HG03439 (cell line): Measurements from ENCODE around the gene CNTN5.
"Not testable (repeated sequence)": the region's sequence is repeated elsewhere in the genome, so short reads cannot be mapped to it uniquely, and the experiment has no call there.

Experiments
- ATAC-seq: cut with Tn5 transposase; IDR thresholded peaks from one replicate; pipeline ENCODE4 v1.9.1; 2021; ENCODE audit warnings: mild to moderate bottlenecking, moderate library complexity; ENCODE audit not compliant: unreplicated experiment

CNTN5 gene

DNA sequence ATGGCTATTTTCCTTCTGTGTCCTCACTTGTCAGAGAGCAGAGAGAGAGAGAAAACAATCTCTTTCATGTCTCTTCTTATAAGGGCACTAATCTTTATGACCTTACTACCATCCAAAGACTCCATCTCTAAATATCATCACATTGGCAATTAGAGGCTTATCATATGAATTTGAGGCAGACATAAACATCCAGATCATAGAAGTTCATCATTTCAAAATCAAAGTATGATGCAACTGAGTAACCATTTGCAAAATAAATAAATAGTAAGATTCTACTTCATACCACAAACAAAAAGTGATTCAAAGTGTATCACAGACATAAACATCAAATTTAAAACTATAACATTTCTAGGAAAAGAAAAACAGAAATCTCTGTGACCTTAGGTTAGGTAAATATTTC is 1161.6 kb downstream of the CNTN5 start:
- no peak for ATAC-seq

- no peak for ATAC-seq
Observed at GRCh38 chr11:100182927-100183326, 1162.2 kb downstream of the CNTN5 start.

GRCh38 chr11:100185588-100185987 is 1164.8 kb downstream of the CNTN5 start:
- no peak for ATAC-seq

GRCh38 chr11:100188137-100188783 is 1167.5 kb downstream of the CNTN5 start:
- no peak for ATAC-seq

DNA sequence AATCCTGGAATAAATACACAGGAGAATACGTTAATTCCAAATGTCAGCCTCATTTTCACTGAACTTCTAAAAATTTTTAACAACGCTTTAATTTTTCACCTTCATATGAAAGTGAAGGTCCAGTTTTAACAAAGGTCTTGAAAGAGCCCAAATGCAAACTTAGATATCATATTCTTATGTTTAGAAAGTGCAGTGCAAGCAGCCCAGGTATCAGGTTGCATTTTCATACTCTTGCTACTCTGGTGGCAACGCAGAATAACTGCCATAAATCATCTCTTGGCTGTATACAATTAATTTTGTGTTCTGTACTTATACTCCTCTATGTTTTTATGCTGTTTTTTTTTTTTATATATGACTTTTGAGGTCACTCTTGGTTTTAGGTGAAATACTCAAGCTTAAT is 1169.6 kb downstream of the CNTN5 start:
- ATAC-seq, result no peak

DNA sequence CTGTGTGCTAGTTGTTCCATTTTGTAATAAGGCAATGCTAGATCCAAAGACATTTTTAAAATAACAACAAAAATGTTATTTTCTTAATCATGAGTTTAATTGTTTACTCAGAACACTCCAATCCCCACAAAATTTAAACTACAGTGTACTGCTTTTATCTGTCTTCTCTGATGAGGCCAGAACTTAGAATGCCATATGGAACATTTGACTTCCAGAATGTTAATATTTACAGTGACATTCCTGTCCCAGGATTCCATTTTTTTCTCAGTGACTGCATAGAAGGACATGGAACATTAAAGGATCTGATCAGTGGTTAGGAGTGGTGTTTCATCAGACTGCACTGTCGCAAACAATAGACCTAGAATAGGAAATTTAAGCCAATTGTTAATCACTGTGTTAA is 1171.4 kb downstream of the CNTN5 start:
- no peak for ATAC-seq

DNA sequence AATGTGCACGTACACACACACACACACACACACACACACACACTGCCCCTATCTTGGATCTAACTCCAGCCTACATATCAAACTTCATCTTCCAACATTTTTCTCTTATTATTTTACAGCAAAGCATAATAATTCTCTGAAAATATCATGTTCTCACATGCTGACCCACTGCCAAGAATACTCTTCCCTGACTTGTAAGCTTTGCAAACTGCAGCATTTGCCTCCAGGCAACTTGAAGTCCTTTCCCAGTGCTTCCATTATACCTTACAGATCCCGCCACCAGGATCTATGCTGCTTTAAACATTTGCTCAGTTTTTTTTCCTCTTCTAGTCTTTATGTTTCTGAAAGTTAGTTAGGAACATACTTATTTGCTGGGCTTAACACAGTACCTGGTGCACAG is 1183.0 kb downstream of the CNTN5 start:
- ATAC-seq, result no peak

- ATAC-seq, result no peak
Observed at GRCh38 chr11:100205926-100206325, 1185.2 kb downstream of the CNTN5 start.

DNA sequence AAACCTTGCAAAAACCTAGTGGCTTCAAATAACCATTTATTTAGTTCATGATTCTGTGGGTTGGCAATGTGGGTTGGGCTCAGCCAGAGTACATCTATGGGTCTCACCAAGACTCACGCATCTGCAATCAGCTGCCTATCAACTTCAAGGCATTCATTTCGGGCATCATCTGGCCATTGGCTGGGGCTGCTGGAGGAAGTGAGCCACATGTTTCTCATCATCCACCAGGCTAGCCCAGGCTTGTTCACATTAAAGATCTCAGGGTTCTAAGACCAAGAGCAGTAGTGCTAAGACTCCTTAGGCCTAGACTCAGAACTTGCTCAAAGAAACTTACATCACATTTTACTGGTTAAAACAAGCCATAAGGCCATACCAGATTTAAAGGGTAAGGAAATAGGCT is 1187.5 kb downstream of the CNTN5 start:
- no peak for ATAC-seq

DNA sequence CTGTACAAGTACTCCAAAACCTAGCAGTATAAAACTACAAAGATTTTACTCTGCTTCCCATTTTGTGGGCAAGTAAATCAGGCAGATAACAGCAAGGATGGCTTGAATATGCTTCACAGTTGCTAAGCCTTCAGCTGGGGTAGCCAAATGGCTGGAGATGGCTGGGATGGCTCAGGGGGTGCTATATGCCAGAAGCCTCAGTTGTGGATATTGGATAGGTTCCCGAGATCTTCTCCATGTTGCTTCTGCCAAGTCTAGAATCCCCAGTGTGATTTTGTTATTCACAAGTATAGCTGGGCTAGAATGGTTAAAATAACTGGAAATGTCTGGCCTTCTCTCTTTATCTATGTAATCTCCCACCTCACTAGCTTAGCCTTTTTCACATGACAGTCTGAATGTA is 1194.0 kb downstream of the CNTN5 start:
- no peak for ATAC-seq

GRCh38 chr11:100220801-100221200 is 1200.1 kb downstream of the CNTN5 start:
- ATAC-seq, result no peak

DNA sequence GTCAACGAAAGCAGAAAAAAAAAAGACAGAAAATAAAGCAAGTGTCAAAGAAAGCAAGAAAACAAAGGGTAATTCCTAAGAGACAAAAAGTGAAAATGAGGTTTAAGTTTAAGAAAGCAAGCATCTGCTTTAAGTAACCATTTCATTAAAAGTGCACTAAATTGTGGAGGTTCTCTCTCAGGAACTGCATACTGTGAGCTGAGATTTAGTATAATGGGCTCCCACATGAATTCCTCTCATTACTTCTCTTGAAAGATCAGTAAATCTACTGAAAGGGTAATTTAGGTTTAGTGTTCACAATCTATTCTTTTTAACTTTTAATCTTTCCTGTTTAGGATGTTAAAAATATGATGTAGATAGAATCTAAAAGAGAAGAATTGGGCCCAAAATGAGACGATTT is 1201.0 kb downstream of the CNTN5 start:
- no peak for ATAC-seq

DNA sequence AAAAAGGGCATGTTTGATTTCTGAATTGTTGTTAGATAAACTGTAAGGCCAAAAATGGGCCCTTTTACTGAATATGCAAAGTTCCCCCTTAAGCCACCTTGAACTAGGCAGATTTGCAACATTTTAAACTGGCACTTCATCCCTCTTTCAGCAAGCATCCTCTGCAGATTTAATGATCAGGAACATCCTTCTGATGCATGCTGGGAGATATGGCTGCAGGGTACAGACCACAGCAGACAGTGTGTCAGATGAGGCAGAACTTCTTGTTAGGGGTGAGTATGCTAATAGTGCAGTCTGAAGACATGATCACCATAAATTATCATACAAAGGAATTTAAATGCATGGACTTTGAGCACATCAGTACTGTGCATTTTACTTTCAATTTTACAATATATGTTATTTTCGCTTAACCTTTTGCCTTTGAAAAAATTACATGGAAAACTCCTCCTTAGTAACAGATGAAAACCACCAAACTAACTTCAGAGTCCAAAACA is 1203.8 kb downstream of the CNTN5 start:
- ATAC-seq, result no peak

DNA sequence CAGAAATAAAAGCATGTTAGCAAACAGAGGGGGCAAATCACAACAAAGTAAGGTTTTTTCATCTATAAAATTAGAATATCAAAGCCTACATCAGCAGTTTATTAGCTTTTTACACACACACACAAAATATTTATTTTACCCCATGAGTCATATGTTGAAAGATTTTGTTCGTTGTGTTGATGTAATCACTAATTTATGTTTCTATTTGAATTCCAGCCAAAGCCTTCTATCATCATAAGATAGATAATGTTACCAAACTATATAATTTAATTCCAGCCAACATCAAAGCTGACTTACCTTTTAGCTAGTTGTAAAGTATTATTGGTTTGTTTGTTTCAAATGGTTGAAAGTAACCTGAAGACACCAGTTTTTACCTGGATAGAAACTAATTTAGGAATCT is 1208.3 kb downstream of the CNTN5 start:
- no peak for ATAC-seq

DNA sequence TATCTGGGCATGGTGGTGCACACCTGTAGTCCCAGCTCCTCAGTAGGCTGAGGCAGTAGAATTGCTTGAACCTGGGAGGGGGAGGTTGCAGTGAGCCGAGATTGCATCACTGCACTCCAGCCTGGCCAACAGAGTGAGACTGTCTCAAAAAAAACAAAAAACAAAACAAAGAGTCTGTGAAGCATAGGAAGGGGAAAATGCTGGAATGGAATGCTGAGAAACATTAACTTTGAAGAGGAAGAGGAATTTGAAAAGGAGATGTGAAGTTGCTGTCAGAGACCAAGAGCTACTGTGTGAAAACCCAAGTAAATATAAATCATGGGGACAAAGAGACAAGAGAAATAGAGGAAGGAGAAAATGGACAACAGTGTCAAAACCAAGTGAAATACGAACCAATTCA is 1211.3 kb downstream of the CNTN5 start:
- ATAC-seq, result no peak

DNA sequence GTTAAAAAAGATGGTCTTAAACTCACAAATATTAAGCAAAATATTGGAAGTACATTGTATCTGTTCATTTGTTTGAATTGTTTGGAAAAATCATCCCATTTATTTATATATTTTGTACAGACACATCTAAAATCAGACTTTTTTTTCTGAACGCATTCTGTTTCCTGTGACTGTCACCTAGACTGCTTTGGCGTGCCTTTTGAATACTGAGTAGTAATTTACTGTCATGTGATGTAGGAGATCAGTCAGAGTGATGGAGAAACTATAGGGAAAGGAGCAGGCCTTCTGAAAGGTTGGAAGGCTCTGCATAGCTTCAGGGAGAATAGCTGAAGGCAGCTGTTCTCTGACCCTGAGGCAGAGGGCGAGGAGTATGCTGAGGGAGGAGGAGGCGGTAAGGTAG is 1214.3 kb downstream of the CNTN5 start:
- no peak for ATAC-seq

DNA sequence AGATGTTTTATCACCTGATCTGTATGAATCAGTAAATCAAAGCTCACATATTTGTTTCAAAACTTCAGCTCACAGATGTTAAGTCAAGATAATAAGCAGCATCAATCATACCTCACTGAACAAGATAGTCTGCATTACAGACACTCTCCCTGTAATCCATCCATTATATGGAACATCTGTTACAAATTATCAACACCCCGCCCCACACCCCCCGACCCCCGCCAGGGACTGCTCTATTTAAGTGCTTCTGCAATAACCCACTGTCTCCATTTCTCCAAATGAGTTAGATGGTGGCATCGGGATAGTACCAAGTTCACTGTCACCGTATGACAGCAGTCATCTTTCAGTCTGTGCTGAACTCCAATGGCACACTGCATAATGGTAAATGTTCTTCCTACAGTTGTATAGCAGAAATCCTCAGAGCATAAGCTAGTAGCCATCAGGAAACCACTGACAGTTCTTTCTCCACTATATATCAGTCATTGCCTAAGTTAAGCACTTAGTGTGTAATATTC is 1219.3 kb downstream of the CNTN5 start:
- ATAC-seq, result no peak

DNA sequence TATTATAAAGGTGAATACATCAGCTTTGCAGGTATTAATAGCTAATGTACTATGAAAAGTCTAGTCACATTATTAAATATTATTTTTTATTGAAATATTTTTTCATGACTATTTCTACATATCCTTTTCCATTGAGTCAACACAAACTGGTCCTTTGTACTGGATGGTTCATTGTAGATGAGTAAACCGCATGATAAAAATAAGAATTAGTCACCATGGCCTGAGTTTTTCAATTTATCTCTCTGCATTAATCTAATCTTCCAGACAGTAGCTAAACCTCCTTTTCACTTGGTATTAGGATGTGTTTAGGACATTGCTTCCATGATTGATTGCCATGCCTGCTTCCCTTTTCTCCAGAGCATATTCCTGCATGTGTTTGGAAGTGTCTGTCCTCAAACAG is 1227.0 kb downstream of the CNTN5 start:
- ATAC-seq, result no peak

- ATAC-seq, result not testable (repeated sequence)
Observed at GRCh38 chr11:100257238-100257803, 1236.6 kb downstream of the CNTN5 start.

DNA sequence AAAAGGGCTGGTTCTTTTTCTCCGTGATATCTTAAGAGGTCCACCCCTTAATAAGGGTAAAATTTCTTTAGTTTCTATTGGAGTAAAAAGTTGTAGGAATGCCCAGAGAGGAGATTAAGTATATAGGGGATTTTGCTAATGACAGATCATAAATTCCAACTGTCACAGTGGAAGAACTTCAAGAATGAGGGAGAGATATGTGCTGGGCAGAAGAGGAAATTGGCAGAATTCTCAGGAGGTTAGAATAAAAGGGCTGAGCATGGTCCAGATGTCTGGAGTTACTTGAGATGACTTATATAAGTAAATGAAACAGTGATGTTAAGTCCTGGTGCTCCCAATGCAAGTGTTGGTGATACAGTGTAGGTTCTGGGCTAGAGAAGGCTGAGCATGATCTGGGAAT is 1248.8 kb downstream of the CNTN5 start:
- no peak for ATAC-seq

DNA sequence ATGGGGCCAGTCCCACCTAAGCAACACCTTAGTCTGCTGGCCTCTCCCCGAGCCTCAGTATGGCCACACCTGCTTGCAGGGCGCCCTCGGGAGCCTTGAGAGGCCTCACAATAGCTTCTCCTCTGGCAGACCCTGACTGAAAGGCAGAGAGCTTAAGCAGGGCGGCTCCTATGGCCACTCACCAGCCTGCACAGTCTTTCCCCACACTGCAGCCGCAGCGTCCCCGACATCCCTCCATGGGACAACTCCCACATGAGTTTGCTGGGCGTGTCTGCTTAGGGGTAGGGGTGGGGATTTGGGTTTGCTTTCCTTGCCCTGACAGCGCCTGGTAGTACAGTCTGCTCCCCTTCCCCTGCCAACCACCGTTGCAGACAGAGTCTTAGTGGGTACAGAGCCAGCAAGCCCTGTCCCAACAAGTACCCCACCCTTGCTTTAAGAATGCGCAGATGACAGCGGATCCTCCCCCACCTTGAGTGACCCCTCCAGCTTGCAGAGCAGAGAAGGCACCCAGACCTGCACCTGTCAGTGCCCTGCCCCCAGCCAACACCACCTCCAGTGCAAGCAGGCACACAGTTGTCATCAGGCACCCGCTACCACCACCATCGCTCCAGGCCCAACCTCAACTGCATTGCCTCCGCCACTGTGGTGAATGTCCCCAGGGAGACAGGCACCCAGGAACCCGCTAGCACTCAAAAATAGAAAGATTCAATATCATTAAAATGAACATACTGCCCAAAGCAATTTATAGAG is 1252.5 kb downstream of the CNTN5 start:
- no peak for ATAC-seq

DNA sequence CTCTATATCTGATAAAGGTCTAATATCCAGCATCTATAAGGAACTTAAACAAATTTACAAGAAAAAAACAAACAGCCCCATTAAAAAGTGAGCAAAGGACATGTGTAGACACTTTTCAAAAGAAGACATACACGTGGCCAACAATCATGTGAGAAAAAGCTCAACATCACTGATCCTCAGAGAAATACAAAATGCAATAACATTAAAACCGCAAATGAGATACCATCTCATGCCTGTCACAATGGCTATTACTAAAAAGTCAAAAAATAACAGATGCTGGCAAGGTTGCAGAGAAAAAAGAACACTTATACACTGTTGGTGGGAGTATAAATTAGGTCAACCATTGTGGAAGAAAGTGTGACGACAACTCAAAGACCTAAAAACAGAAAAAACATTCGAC is 1253.7 kb downstream of the CNTN5 start:
- ATAC-seq, result not testable (repeated sequence)
